HG02840 (cell line): ENCODE measurements around the gene RPTOR.
A peak's percentile ranks its signal among the peaks of the same experiment; 100 is the strongest.

Experiments
- ATAC-seq: cut with Tn5 transposase; IDR thresholded peaks from one replicate; pipeline ENCODE4 v1.9.1; 2021; ENCODE audit warnings: mild to moderate bottlenecking, moderate library complexity, moderate number of reproducible peaks; ENCODE audit not compliant: unreplicated experiment, low FRiP score

Gene RPTOR

DNA sequence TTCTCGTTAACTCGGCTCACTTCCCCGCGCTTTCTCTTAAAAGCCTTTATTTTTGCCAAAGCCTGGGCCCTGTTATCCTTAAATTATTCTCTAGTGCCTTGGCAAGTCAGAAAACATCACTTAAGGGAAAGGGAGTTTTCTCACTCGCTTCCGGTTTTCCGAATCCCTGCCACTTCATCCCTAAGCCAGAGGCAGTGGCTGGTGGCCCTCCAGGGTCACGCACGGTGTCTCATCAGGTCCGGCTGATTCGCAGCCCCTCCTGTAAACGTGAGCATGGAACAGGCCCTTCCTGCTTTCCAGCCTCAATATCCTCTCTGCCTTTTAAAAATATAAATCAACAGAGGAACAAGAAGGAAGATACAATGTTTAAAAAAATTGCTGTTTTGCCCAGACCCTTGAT is 304.5 kb downstream of the RPTOR start:
- no peak for ATAC-seq

DNA sequence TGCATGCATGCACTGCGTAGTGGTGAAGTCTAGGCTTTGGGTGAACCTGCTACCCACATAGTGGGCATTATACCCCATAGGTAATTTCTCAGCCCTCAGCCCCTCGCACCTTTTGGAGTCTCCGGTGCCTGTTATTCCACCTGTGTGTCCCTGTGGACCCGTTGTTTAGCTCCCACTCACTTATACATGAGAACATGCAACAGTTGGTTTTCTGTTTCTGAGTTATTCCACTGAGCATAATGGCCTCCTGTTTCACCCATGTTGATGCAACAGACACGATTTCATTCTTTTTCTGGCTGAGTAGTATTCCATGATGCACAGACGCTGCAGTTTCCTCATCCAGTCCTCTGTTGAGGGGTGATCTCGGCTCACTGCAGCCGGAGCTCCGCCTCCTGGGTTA is 305.5 kb downstream of the RPTOR start:
- no peak for ATAC-seq

DNA sequence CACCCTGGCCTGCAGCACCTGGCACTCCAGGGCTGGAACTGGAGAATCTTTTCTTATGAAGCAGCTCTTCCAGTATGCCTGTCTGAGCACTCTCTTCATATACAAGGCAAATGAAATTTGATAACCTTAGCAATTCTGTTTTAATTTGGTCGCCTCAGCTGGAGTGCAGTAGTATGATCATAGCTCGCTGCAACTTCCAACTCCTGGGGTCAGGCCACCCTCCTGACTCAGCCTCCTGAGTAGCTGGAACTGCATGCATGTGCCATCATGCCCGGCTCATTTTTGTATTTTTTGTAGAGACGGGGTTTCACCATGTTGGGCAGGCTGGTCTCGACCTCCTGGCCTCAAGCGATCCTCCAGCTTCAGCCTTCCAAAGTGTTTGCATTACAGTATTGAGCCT is 306.2 kb downstream of the RPTOR start:
- no peak for ATAC-seq

DNA sequence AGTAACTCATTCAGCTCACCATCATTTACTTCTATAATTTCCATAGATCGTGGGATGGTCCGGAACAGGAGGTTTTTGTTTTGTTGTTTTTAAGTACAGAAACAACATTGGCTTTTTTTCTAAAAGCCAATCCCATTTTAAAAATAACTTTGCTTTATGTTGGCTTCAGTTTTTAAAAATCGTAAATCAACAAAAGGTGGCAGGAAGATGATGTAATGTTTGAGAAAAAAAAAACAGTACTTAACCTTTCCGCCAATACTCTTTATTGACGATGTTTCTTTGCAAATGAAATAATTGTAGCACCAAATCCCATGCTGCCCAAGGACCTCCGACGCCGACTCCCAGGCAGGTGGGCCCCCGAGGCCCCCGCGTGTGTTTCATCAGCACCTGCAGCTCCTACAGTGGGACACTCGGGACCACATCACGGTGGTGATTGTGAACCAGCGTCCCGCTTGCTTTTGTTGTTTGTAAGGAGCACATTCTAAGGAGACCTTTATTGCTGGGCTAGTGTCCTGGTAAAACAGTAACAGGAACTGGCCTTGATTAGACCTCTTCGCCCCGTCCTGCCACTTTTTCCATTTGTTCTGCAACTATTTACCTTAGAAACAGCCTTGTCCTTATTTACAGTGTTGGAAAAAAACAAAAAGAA is 306.8 kb downstream of the RPTOR start:
- no peak for ATAC-seq

DNA sequence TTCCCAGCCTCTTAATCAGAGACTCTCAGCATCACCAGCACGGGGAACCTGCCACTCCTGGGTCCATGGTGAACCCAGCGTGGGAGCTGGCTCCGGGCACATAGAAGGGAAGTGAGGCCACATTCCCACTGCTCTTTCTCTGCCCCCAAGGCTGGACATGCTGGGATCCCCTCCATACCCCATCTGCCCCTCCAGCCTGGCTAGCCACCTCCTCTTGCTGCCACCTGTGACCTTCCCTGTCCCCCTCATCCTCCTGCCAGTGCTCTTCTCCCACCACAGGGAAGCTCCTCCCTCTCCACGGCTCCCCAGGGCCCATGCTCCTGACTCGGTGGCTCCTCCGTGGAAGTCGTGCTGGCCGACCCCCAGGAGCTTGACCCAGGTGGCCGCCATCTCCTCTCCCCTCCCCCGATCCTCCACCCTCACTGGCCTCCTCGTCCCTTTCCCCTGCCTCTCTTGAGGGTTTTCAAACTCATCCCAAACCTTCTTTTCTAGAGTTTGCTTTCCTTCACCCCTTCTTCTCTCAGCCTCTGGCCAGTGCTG is 307.9 kb downstream of the RPTOR start:
- ATAC-seq, result no peak

DNA sequence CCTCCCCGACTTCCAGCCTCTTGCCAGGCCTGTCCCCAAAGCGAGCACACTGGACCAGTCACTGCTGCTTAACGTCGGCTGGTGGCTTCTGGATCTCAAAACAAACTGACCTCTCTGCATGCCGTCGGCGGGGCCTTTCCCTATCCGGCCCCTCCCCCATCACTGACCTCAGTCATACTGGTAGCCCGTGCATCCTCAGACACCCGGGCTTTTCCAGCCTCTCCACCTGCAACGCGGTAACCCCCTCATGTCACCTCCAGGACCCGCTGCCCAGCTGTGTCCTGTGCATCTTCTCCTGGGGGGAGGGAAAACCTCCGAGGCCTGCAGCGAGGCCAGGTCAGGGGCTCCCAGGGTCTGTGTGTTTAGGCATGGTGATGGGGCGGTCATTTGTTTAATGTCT is 308.4 kb downstream of the RPTOR start:
- ATAC-seq, result no peak

DNA sequence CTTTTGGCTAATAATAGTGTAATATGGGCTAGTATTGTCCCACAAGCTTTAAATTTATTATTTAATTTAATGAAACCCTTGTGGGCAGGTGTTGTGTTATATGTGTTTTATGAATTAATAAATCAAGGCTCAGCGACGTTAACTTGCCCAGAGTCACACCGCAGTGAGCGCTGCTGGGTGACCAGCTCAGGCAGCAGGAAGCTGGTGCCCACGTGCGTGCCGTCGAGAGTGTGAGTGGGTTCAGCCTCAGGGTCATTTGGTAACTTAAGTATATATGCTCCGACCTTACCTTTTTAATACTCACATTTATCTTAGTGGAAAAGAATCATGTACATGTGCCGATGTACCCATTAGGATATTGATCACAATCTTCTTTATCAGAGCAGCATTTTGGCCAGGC is 309.6 kb downstream of the RPTOR start:
- no peak for ATAC-seq

DNA sequence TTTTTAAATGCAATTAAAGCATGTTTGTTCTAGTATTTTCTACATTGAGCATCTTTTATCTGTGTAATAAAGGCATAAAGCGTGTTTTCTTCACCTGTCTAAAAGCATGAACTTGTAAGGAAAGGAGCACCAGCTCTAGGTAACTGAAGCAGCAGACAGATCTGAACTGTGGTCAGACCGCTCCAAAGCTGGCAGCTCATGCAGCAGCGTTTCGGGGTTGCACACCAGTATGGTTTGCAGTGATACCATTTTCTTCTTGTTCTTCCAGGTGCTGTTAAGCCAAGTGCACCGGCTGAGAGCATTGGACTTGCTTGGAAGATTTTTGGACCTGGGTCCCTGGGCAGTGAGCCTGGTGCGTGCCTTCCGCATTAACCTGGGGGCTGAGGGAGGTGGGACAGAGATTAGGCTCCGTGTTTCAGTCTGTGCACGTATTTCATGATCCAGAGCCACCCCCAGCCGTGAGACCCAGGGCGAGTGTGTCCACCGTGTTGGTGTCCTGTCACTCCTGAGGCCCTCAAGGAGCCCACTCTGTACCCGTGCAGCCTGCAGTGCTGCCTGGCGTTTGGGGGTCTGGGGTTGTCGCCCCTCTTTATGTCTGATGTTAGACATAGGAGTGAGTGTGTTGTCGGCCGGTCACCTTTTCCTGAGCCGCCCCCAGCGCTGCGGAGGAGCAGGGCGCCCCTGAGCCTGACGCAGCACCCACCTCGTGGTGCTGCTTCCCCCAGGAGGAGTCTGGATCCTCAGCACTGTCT is 310.7 kb downstream of the RPTOR start:
- no peak for ATAC-seq

DNA sequence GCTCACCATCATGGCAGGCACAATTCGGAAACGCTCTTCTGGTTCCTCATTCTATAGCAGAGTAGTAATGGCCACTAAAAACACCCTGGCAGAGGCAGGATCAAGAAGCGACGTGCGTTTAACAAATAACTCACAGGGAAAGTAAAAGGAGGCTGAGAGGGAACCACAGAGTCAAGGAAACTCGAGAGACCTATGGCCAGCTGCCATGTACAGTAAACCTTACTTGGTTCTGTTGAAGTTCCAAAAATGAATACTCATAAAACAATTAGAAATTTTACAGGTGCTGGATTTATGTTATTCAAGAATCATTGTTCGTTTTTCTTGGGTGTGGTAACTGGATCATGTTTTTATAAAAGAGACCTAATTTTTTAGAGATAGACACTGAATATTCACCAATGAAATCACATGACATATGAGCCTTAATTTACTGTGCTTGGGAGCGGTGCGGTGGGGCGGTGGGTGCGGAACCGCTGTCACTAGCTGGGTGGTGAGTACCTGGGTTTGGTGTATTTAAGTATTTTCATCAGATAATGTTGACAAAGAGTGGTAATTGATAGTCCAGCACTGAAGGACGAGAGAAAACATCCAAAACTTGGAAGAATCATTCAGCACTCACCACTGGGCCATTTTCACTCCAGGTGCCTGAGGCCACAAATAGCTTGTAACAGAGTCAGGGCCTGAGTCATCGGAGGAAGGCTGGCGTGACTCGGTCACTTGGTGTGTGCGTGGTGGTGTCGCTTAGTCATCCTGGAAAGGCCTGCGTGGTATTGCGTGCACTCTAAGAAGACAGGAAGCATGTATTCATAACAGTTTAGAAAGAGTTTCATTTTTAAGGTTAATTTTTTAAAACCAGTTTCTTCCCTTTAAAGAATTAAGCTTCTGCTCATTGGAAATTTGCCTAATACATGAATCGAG is 311.6 kb downstream of the RPTOR start:
- peak; percentile 64 for ATAC-seq

DNA sequence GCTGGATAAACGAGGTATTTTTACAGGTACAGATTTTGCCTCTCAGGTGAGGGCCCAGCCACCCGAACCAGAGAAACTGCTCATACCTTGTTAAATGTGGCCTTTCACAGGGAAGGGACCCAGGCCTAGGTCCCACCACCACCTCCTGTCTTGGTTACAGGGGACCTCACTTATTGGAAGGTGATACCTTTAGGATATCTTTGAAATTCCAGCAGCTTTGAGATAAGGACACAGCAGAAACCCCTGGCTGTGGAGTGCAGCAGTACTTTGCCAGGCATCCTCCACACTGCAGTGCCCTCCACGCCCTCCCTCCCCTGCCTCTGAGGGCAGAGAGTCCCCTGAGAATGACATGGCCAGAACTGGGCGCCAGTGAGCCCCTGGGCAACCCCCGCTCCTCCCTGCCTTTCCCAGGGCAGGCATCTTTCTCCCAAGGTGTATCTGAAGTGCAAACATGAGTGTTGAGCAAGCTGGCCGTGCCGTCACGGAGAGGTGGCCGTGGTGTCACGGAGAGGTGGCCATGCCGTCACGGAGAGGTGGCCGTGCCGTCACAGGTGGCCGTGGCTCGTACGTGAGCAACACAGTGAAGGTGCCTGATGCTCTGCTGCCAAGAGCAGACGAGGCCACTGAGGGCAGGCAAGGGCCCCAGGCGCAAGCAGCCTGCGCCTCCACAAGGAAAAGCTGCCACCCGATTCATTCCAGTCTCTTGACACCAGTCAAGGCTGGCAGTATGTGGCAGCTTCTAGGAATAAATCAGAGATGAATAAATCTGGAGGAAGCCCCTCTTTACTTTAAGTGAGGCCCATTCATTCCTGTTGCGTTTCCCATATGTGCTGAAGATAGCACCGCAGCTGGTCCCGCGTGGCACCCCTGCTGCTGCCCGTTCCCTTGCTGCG is 312.5 kb downstream of the RPTOR start:
- ATAC-seq, result peak; percentile 26

DNA sequence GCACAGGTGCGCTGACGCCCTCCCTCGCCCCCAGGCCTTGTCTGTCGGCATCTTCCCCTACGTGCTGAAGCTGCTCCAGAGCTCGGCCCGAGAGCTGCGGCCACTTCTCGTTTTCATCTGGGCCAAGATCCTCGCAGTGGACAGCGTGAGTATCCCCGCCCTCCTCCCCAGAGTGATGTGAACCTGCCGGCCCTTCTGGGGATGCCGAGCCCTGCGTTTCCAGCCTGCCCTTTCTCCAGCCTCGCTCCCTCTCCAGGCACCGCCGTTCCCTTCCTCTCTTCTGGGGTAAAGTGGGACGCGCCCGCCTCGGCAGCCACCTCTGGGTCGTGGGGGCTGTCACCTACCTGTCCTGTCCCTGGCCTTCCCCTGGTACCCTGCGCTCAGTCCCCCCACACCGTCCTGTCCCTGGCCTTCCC is 313.1 kb downstream of the RPTOR start:
- ATAC-seq, result no peak

DNA sequence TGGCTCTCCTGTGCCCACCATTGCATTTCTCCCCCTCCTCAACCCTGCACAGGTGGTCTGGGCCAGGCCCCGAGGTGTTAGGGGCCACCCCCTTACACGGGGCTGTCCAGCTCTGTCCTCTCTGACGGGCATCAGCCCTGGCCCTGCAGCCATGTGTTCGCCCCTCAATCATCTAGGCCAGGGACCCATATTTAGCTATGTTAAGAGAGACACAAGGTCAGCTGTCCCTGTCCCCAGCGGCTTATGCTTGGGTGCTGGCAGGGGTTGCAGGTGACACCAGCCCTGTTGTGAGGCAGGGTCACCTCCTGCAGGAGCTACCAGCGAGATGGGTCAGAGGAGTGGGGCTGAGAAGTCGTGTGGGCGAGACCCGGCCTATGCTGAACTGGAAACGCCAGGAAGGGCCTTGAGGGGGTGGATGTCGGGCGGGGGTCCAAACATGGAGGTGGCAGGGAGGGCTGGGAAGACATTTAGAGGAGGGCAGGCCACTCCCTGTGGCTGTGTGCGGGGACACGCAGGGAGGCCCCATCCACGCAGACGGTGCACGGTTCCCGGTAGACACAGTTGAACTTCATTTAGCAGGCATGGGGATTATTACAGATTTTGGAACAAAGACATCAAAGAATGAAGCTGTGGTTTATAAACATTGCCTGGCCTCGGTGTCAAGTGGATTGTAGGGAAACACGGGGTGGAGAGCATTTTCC is 313.8 kb downstream of the RPTOR start:
- ATAC-seq, result no peak

DNA sequence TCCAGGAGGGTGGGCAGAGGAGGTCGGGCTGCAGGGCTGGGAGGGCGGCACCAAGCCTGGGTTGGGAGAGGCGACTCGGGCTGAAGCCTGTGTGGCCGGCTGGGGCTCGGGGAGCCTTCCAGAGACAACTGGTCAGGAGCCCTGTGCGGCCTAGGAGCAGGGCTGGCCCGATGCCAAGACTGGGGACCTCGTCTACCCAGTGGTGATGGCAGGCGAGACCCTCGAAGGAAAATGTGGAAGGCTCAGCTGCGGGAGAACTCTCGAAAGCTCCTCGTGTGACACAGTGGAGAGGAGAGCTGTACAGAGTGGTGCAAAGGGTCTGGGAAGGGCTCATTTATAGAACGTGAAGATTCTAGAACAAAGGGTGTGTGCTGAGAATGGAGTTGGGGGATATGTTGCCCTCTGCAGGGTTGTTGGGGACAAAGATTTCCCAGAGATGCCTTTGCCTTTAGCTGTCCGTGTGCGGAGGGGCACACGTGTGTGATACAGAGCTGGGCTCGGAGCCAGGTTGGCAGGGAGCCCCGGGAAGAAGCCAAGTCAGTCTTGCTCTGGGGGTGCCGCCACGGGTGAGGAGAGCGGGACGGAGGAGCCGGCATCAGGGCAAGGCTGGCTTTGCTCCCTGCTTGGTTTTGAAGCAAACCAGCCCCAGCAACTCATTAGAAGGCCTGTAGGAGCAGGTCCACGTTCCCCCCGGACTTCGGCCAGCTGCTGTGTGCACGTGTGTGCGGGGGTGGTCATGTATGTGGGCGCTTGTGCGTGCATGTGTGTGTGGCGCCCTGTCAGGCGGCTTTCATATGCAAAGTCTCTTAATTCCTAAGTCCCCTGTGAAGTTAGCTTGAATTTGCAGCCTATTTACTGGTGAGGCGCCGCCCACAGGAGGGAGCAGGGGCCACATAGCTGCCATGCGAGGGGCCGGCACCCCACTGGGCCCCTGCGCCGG is 314.6 kb downstream of the RPTOR start:
- no peak for ATAC-seq

DNA sequence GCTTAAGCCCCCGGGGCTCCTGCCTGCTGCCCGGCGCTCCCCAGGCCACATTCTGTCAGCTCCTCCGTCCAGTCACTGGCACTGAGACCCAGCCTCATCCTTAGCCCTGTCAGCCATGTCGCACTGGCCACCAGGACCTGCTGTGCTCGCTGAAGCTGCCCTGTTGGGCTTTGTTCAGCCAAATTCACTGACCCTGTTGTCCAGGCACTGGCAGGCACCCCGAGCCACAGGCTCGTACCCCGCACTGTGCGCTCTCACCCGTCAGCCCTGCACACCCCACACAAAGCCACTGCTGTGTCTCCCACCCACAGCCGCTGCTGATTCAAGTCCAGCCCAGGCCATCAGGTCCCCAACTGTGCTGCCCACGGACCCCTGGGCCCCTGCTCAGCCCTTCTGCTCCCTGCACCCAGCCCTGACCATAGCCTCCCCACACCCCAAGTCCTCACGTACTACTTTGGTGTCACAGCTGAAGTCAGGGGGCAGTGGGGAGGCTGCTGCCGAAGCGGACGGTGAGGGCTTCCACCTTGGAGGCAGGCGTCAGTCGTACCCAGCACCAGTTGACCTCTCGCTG is 315.5 kb downstream of the RPTOR start:
- ATAC-seq, result no peak

DNA sequence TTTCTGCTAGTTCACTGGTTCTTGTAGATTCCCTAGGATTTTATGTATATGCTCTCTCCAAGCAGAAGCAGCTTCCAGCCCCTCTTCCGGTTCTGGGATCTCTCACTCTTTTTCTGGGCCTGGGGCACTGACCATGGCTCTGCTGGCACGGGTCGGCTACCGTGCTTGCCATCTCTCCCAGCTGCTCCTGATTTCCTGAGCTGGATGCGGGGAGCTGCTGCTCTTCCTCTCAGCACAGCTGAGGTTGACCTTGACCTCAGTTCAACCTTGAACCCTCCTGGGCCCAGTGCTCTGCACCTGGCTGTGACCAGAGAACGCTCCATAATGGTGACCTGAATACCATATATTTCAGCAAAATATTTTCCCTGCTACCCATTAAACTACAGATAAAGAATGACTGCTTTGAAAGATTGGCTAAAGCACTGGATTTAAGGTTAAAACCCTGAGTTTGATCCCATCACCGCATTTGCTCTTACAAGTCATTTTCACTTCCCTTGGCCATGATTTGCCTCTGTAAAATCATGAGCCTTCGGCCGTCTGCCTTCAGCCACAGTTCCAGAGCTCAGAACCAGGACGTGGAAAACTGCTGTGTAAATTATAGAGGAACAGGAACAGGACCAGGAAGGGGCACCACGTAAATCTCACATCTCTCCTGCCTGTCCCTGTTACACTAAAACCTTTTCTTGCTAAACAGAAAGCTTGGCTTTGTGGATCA is 316.2 kb downstream of the RPTOR start:
- no peak for ATAC-seq

DNA sequence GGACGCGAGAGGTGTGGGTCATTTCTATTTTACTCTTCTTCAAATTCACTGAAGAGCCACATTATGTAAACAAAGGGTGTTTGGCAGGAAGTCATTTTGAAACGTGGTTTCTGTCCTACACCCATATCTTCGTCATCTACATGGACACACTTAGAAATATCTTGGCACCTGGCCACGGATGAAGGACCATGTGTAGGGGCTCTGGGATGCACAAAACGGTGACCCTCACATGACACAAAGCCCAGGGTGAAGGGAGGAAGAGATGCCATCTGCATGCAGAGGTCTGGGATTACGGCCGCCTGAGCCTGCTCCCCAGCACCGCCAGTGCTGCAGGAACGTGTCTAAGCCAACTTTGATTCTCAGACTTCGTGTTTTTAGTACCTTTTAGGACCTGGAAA is 316.8 kb downstream of the RPTOR start:
- no peak for ATAC-seq

DNA sequence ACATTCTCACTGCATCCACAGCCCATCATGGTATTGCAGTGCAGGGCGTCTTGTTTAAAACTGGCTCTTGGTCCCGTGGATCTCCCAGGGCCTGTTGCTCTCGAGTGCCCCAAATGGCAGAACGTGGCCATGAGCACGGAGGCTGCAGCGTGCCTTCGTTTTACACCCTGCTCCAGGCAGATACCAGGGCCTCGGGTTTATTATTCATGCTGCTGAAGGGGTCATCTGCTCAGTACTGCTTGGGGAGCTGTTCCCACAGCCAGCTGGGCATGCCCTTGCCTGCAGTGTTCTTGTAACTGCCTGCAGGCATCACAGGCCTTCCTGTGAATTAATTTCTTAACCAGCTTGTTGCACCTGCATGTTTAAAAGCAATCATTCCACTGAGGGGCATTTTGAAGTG is 317.3 kb downstream of the RPTOR start:
- no peak for ATAC-seq
